ENCODE measurements around the gene SDF2. TPM values are rescaled to one million over a fixed set of nuclear protein-coding genes. Genes with fewer than 3 reads are reported as not detected.
A peak's percentile ranks its signal among the peaks of the same experiment; 100 is the strongest.
"Not testable (repeated sequence)": the region's sequence is repeated elsewhere in the genome, so short reads cannot be mapped to it uniquely, and the experiment has no call there.

Gene SDF2
- total and polyA plus RNA-seq, 5 donors = 29.9 to 38.8 (median 30.6) TPM

GRCh38 chr17:28610376-28610775, 51.3 kb downstream of the SDF2 start:
- Histone ChIP-seq H3K4me3 (ENCODE audit: low read length) (no peak overlapping the region), H3K4me1 (ENCODE audit: control insufficient read depth, insufficient read depth, low read length) (no peaks in the 10 kb centered on the region), H3K27me3 (ENCODE audit: control insufficient read depth, insufficient read depth) (no peaks in the 10 kb centered on the region), H3K9me3 (ENCODE audit: control insufficient read depth, low read length) (no peaks in the 10 kb centered on the region), H3K27ac (ENCODE audit: low read length) (no peak overlapping the region)
- intact Hi-C loops (cut with DNase I) = loop anchor here in 3 of 4 donors (5.0 to 10.0 kb wide), 4 partner anchors 58 to 113 kb away; partner anchors contain the start of gene UNC119 (in 1 of the 3)
- 83% methylated on average over 8 of the region's 8 CpGs for WGBS
- ATAC-seq = no peak
- no peak for DNase-seq

- H3K27me3 ChIP-seq (ENCODE audit: control insufficient read depth, insufficient read depth); H3K27ac ChIP-seq (ENCODE audit: low read length); H3K9me3 ChIP-seq (ENCODE audit: control insufficient read depth, low read length); ATAC-seq; DNase-seq; H3K4me1 ChIP-seq (ENCODE audit: control insufficient read depth, insufficient read depth, low read length); H3K4me3 ChIP-seq (ENCODE audit: low read length); intact Hi-C loops (cut with DNase I): not testable (repeated sequence)
- 93% methylated on average over 26 of the region's 31 CpGs for WGBS
Observed at GRCh38 chr17:28604031-28604430, 57.7 kb downstream of the SDF2 start.

GRCh38 chr17:28599311-28600184, 62.2 kb downstream of the SDF2 start:
- ATAC-seq (peak; percentile 74 to 81), DNase-seq (peak; percentile 71 to 84 (median 78))
- H3K4me1 ChIP-seq (ENCODE audit: control insufficient read depth, insufficient read depth, low read length) = no peaks in the 10 kb centered on the region
- intact Hi-C loops (cut with DNase I) = loop anchor here in 1 of 4 donors (5.0 kb wide), 1 partner anchor 52 kb away; no protein-coding TSS in a partner anchor
- no peaks in the 10 kb centered on the region for H3K9me3 ChIP-seq (ENCODE audit: control insufficient read depth, low read length)
- no peaks in the 10 kb centered on the region for H3K27me3 ChIP-seq (ENCODE audit: control insufficient read depth, insufficient read depth)
- peak overlapping the region; percentile 81 for H3K4me3 ChIP-seq (ENCODE audit: low read length)
- peak overlapping the region; percentile 95 for H3K27ac ChIP-seq (ENCODE audit: low read length)
- 9% methylated on average over 40 of the region's 40 CpGs for WGBS

- DNase-seq (peak; percentile 92 to 98 (median 97)), ATAC-seq (peak; percentile 99)
- WGBS = under 1% methylated on average over 44 of the region's 44 CpGs
- no peaks in the 10 kb centered on the region for H3K9me3 ChIP-seq (ENCODE audit: control insufficient read depth, low read length)
- intact Hi-C loops (cut with DNase I) = loop anchor here in 1 of 4 donors (5.0 kb wide), 1 partner anchor 52 kb away; no protein-coding TSS in a partner anchor
- H3K4me1 ChIP-seq (ENCODE audit: control insufficient read depth, insufficient read depth, low read length) = no peaks in the 10 kb centered on the region
- H3K27ac ChIP-seq (ENCODE audit: low read length) = peak within 1 kb of the TSS; percentile 95
- H3K4me3 ChIP-seq (ENCODE audit: low read length) = peak within 1 kb of the TSS; percentile 81
- H3K27me3 ChIP-seq (ENCODE audit: control insufficient read depth, insufficient read depth) = no peaks in the 10 kb centered on the region
Observed at GRCh38 chr17:28598799-28599310, 62.9 kb downstream of the SDF2 start, which contains the start of gene SPAG5. Gene SPAG5 (minus strand): TSS chr17:28599025. CDS start chr17:28598946, 79 bp downstream.

GRCh38 chr17:28598389-28598788, 63.3 kb downstream of the SDF2 start:
- intact Hi-C loops (cut with DNase I) = loop anchor here in 1 of 4 donors (5.0 kb wide), 1 partner anchor 51 kb away; no protein-coding TSS in a partner anchor
- no peak for DNase-seq
- H3K4me1 ChIP-seq (ENCODE audit: control insufficient read depth, insufficient read depth, low read length) = no peaks in the 10 kb centered on the region
- no peaks in the 10 kb centered on the region for H3K27me3 ChIP-seq (ENCODE audit: control insufficient read depth, insufficient read depth)
- no peak for ATAC-seq
- no peaks in the 10 kb centered on the region for H3K9me3 ChIP-seq (ENCODE audit: control insufficient read depth, low read length)
- no peak overlapping the region for H3K27ac ChIP-seq (ENCODE audit: low read length)
- peak overlapping the region; percentile 81 for H3K4me3 ChIP-seq (ENCODE audit: low read length)
- WGBS = 3% methylated on average over 17 of the region's 17 CpGs

Other genes starting within 250 kb of the SDF2 start
- not detected for gene SLC13A2, start 188.3 kb downstream of the SDF2 start, total RNA-seq
- gene SLC13A2, start 188.3 kb downstream of the SDF2 start, polyA plus RNA-seq = not detected
- gene FOXN1, start 155.6 kb downstream of the SDF2 start, total RNA-seq = not detected
- not detected for gene FOXN1, start 155.6 kb downstream of the SDF2 start, polyA plus RNA-seq
- gene UNC119, start 109.3 kb downstream of the SDF2 start, total RNA-seq = 10 to 100 TPM; 14.0 to 28.8 (median 21.0) TPM
- gene UNC119, start 109.3 kb downstream of the SDF2 start, polyA plus RNA-seq = 22.8 TPM
- gene PIGS, start 90.4 kb downstream of the SDF2 start, total RNA-seq = 10 to 100 TPM; 36.4 to 41.8 (median 40.7) TPM
- 16.6 TPM for gene PIGS, start 90.4 kb downstream of the SDF2 start, polyA plus RNA-seq
- 100 to 1,000 TPM; 191 to 390 (median 276) TPM for gene ALDOC, start 85.0 kb downstream of the SDF2 start, total RNA-seq
- 283 TPM for gene ALDOC, start 85.0 kb downstream of the SDF2 start, polyA plus RNA-seq
- gene SPAG5, start 62.9 kb downstream of the SDF2 start, total RNA-seq = 1 to 10 TPM in 3 of 4 donors, under 1 TPM in 1; 0.81 to 2.7 (median 2.1) TPM
- 1.2 TPM for gene SPAG5, start 62.9 kb downstream of the SDF2 start, polyA plus RNA-seq
- 1 to 10 TPM; 2.9 to 4.7 (median 4.3) TPM for gene RSKR, start 47.7 kb downstream of the SDF2 start, total RNA-seq
- gene RSKR, start 47.7 kb downstream of the SDF2 start, polyA plus RNA-seq = 2.9 TPM
- 10 to 100 TPM; 70.6 to 87.3 (median 81.7) TPM for gene BLTP2, start 16.7 kb downstream of the SDF2 start, total RNA-seq
- 21.0 TPM for gene BLTP2, start 16.7 kb downstream of the SDF2 start, polyA plus RNA-seq
- gene SUPT6H, start 299 bp upstream of the SDF2 start, total RNA-seq = 10 to 100 TPM; 43.6 to 49.0 (median 46.9) TPM
- 32.7 TPM for gene SUPT6H, start 299 bp upstream of the SDF2 start, polyA plus RNA-seq
- gene PROCA1, start 50.0 kb upstream of the SDF2 start, total RNA-seq = 1 to 10 TPM; 1.3 to 3.3 (median 2.5) TPM
- gene PROCA1, start 50.0 kb upstream of the SDF2 start, polyA plus RNA-seq = 2.2 TPM
- gene RAB34, start 56.0 kb upstream of the SDF2 start, total RNA-seq = 10 to 100 TPM; 56.9 to 62.2 (median 59.8) TPM
- 57.6 TPM for gene RAB34, start 56.0 kb upstream of the SDF2 start, polyA plus RNA-seq
- gene RPL23A, start 58.1 kb upstream of the SDF2 start, total RNA-seq = 1,000 to 10,000 TPM in 1 of 4 donors, 100 to 1,000 TPM in 3; 939 to 1,151 (median 992) TPM
- gene RPL23A, start 58.1 kb upstream of the SDF2 start, polyA plus RNA-seq = 817 TPM
- 1 to 10 TPM; 1.7 to 3.8 (median 2.5) TPM for gene TLCD1, start 64.3 kb upstream of the SDF2 start, total RNA-seq
- gene TLCD1, start 64.3 kb upstream of the SDF2 start, polyA plus RNA-seq = 1.5 TPM
- gene NEK8, start 66.9 kb upstream of the SDF2 start, total RNA-seq = 1 to 10 TPM; 1.0 to 1.6 (median 1.2) TPM
- 0.81 TPM for gene NEK8, start 66.9 kb upstream of the SDF2 start, polyA plus RNA-seq
- gene TRAF4, start 82.1 kb upstream of the SDF2 start, total RNA-seq = 1 to 10 TPM; 2.9 to 8.9 (median 4.8) TPM
- gene TRAF4, start 82.1 kb upstream of the SDF2 start, polyA plus RNA-seq = 4.5 TPM
- gene FAM222B, start 180.9 kb upstream of the SDF2 start, total RNA-seq = 10 to 100 TPM; 15.3 to 19.6 (median 18.6) TPM
- 11.9 TPM for gene FAM222B, start 180.9 kb upstream of the SDF2 start, polyA plus RNA-seq
- 10 to 100 TPM; 25.9 to 30.1 (median 28.3) TPM for gene ERAL1, start 193.1 kb upstream of the SDF2 start, total RNA-seq
- gene ERAL1, start 193.1 kb upstream of the SDF2 start, polyA plus RNA-seq = 29.3 TPM
- gene FLOT2, start 235.8 kb upstream of the SDF2 start, total RNA-seq = 10 to 100 TPM; 70.5 to 89.4 (median 79.4) TPM
- 45.1 TPM for gene FLOT2, start 235.8 kb upstream of the SDF2 start, polyA plus RNA-seq
- 1 to 10 TPM; 2.1 to 3.3 (median 2.5) TPM for gene DHRS13, start 241.2 kb upstream of the SDF2 start, total RNA-seq
- 2.3 TPM for gene DHRS13, start 241.2 kb upstream of the SDF2 start, polyA plus RNA-seq